GM10266 (cell line): ENCODE data around the gene PLSCR3.

Experiments used
- DNase-seq: peaks from one replicate; pipeline ENCODE4 v3.0.0; 2012; ENCODE audit errors: extremely low spot score
- CTCF ChIP-seq: IDR thresholded peaks from 2 replicates; pipeline ENCODE4 v1.5.1; 2012; ENCODE audit warnings: mild to moderate bottlenecking, low read depth; ENCODE audit not compliant: control insufficient read depth, insufficient read depth; ENCODE audit errors: missing control alignments

The PLSCR3 gene

GRCh38 chr17:7439462-7440112, 45.3 kb upstream of the PLSCR3 start, which contains the start of gene FGF11:
TSS of gene FGF11 (plus strand) at chr17:7439512. CDS start at chr17:7439621, 109 bp downstream.
- no peak for TF ChIP-seq CTCF
- DNase-seq, result no peak

- DNase-seq, result no peak
- no peak for TF ChIP-seq CTCF
Observed at GRCh38 chr17:7438656-7439460, 44.5 kb upstream of the PLSCR3 start.

GRCh38 chr17:7437950-7438614, 43.8 kb upstream of the PLSCR3 start:
- TF ChIP-seq CTCF, result no peak
- DNase-seq, result peak; percentile 76

GRCh38 chr17:7437369-7437863, 43.1 kb upstream of the PLSCR3 start:
- no peak for DNase-seq
- TF ChIP-seq CTCF, result no peak

- peak; percentile 85 for DNase-seq
- peak; percentile 97 for TF ChIP-seq CTCF
Observed at GRCh38 chr17:7436556-7437368, 42.4 kb upstream of the PLSCR3 start.

- peak; percentile 61 for DNase-seq
- TF ChIP-seq CTCF, result peak; percentile 27
Observed at GRCh38 chr17:7435676-7436555, 41.6 kb upstream of the PLSCR3 start.
